ENCODE measurements around the gene CTXND1.

GRCh38 chr15:80176443-80176842, 75.6 kb downstream of the CTXND1 start:
- no peak for TF ChIP-seq MAX (IDR thresholded peaks at IDR 0.05)
- TF ChIP-seq RNF2 (IDR thresholded peaks at IDR 0.05; ENCODE audit: borderline replicate concordance, low read depth) = no peak
- TF ChIP-seq GATA3 (IDR thresholded peaks at IDR 0.05; ENCODE audit: borderline replicate concordance) = no peak
- no peak for TF ChIP-seq CTCF (IDR thresholded peaks at IDR 0.05)
- no peak for TF ChIP-seq CBX2 (IDR thresholded peaks at IDR 0.05; ENCODE audit: borderline replicate concordance, low read depth)
- no peak for TF ChIP-seq JUNB (IDR thresholded peaks at IDR 0.05)
- TF ChIP-seq CEBPB (IDR thresholded peaks at IDR 0.05) = no peak
- no peak for TF ChIP-seq ZFP36 (IDR thresholded peaks at IDR 0.05; ENCODE audit: borderline replicate concordance, partially characterized antibody)
- TF ChIP-seq HDAC2 (IDR thresholded peaks at IDR 0.05) = no peak
